MM.1S (cell line): ENCODE data around the gene GPR157.

Experiments
- CTCF ChIP-seq: fragments of 300-600 bp; sonication (generic); IDR thresholded peaks from 2 replicates; pipeline ENCODE4 v1.5.1; 2016; ENCODE audit warnings: antibody characterized with exemption, low read length, mixed read lengths
- EZH2 ChIP-seq: fragments of 300-600 bp; sonication (generic); optimal IDR thresholded peaks from 2 replicates; pipeline ENCODE3; 2017; ENCODE audit warnings: low read depth, mild to moderate bottlenecking, antibody characterized with exemption, low read length, mixed read lengths

GRCh38 chr1:9149151-9149550 lies 20.2 kb upstream of the GPR157 start:
- TF ChIP-seq CTCF (no peak), EZH2 (no peak)
